Hepatocyte (in vitro differentiated cells): ENCODE data around the gene LCN2. TPM values are rescaled to one million over a fixed set of nuclear protein-coding genes. Genes with fewer than 3 reads are reported as not detected.

Source experiments
- DNase-seq: peaks from one replicate; pipeline ENCODE4 v3.0.0-alpha.2; 2016; ENCODE audit warnings: low spot score
- H2AFZ ChIP-seq: fragments of 200-600 bp; sonication (generic); 2 replicates; pipeline ENCODE4 v1.6.0; 2016; ENCODE audit warnings: antibody characterized with exemption, mild to moderate bottlenecking
- H3K27ac ChIP-seq: fragments of 200-600 bp; sonication (generic); 2 replicates; pipeline ENCODE4 v1.5.1; 2016; ENCODE audit warnings: mild to moderate bottlenecking
- H3K27me3 ChIP-seq: fragments of 200-600 bp; sonication (generic); 2 replicates; pipeline ENCODE4 v1.6.1; 2016
- H3K36me3 ChIP-seq: fragments of 200-600 bp; sonication (generic); replicated peaks from 2 replicates; pipeline ENCODE4 v1.5.1; 2016; ENCODE audit warnings: low read depth; ENCODE audit not compliant: insufficient read depth
- H3K4me1 ChIP-seq: fragments of 200-600 bp; sonication (generic); 2 replicates; pipeline ENCODE4 v1.5.1; 2016; ENCODE audit warnings: mild to moderate bottlenecking, moderate library complexity; ENCODE audit not compliant: insufficient read depth
- H3K4me2 ChIP-seq: fragments of 200-600 bp; sonication (generic); 2 replicates; pipeline ENCODE4 v1.6.0; 2016
- H3K4me3 ChIP-seq: fragments of 200-600 bp; sonication (generic); 2 replicates; pipeline ENCODE4 v1.5.1; 2016; ENCODE audit warnings: mild to moderate bottlenecking
- H3K79me2 ChIP-seq: fragments of 200-600 bp; sonication (generic); 2 replicates; pipeline ENCODE4 v1.6.0; 2017; ENCODE audit warnings: mild to moderate bottlenecking
- H3K9me2 ChIP-seq: fragments of 200-600 bp; sonication (generic); replicated peaks from 2 replicates; pipeline ENCODE4 v1.6.0; 2017; ENCODE audit warnings: mild to moderate bottlenecking; ENCODE audit not compliant: insufficient read depth
- H3K9me3 ChIP-seq: fragments of 200-600 bp; sonication (generic); 2 replicates; pipeline ENCODE4 v1.5.1; 2016; ENCODE audit warnings: low read depth, mild to moderate bottlenecking
- H4K20me1 ChIP-seq: fragments of 200-600 bp; sonication (generic); 2 replicates; pipeline ENCODE4 v1.6.0; 2016; ENCODE audit warnings: mild to moderate bottlenecking; ENCODE audit not compliant: insufficient read depth, poor library complexity, severe bottlenecking
- CTCF ChIP-seq: fragments of 200-600 bp; sonication (generic); IDR thresholded peaks from 2 replicates; pipeline ENCODE4 v1.5.1; 2016; ENCODE audit warnings: antibody characterized with exemption, mild to moderate bottlenecking; ENCODE audit not compliant: poor library complexity
- EZH2 ChIP-seq: fragments of 200-600 bp; sonication (generic); IDR thresholded peaks from 2 replicates; pipeline ENCODE4 v1.6.1; 2016; ENCODE audit warnings: antibody characterized with exemption, mild to moderate bottlenecking, borderline replicate concordance
- EZH2phosphoT487 ChIP-seq: fragments of 200-600 bp; sonication (generic); IDR thresholded peaks from one replicate; pipeline ENCODE4 v1.6.1; 2018; ENCODE audit warnings: antibody characterized with exemption, mild to moderate bottlenecking, low read depth, moderate library complexity; ENCODE audit not compliant: unreplicated experiment, severe bottlenecking
- WGBS: methylation state at CpG from one replicate; pipeline ENCODE4 v1.1.6; 2016; ENCODE audit warnings: low lambda C conversion rate; ENCODE audit errors: missing lambda C conversion rate; 5-methylcytosine and 5-hydroxymethylcytosine counted together
- polyA plus RNA-seq: library from polyadenylated mRNA; unstranded; fragments of >200 nt; fragmentation: Nextera tagmentation; extraction: Ambion mirVana; gene quantifications from 2 replicates; pipeline ENCODE4 v1.2.1, GENCODE V29; 2016
- total RNA-seq: library from RNA; depleted of rRNA; stranded (reverse); fragments of >200 nt; gene quantifications from 2 replicates; pipeline ENCODE4 v1.2.3, GENCODE V29; 2014

LCN2 gene
- total and polyA plus RNA-seq, 2 experiments from 2014 or later = 5.3 to 12.8 TPM

- 93% methylated on average over 5 of the region's 5 CpGs for WGBS
- Histone ChIP-seq H3K4me1 (peaks cover 12% of the 10 kb centered on the region), H3K9me3 (no peaks in the 10 kb centered on the region), H3K4me2 (no peak overlapping the region), H3K27me3 (no peaks in the 10 kb centered on the region), H4K20me1 (no peaks in the 10 kb centered on the region), H3K9me2 (no peaks in the 10 kb centered on the region), H3K36me3 (no peaks in the 10 kb centered on the region), H3K79me2 (peaks cover 18% of the 10 kb centered on the region), H3K27ac (no peak overlapping the region), H2AFZ (no peak overlapping the region), H3K4me3 (no peak overlapping the region)
- no peak for DNase-seq
- no peak for TF ChIP-seq EZH2
- no peak for TF ChIP-seq CTCF
- no peak for TF ChIP-seq EZH2phosphoT487
Measured at GRCh38 chr9:128121466-128121810, 27.8 kb upstream of the LCN2 start.

GRCh38 chr9:128121924-128122808, 27.1 kb upstream of the LCN2 start:
- H3K4me2 ChIP-seq = no peak overlapping the region
- peaks cover 24% of the 10 kb centered on the region for H3K79me2 ChIP-seq
- TF ChIP-seq EZH2 = no peak
- no peak for TF ChIP-seq EZH2phosphoT487
- no peak for TF ChIP-seq CTCF
- no peaks in the 10 kb centered on the region for H3K36me3 ChIP-seq
- H3K4me1 ChIP-seq = peaks cover 13% of the 10 kb centered on the region
- 96% methylated on average over 25 of the region's 27 CpGs for WGBS
- no peak overlapping the region for H2AFZ ChIP-seq
- no peaks in the 10 kb centered on the region for H4K20me1 ChIP-seq
- no peaks in the 10 kb centered on the region for H3K9me3 ChIP-seq
- no peaks in the 10 kb centered on the region for H3K27me3 ChIP-seq
- no peak overlapping the region for H3K27ac ChIP-seq
- H3K4me3 ChIP-seq = no peak overlapping the region
- DNase-seq = no peak
- H3K9me2 ChIP-seq = no peaks in the 10 kb centered on the region

- WGBS = 97% methylated on average over 24 of the region's 24 CpGs
- TF ChIP-seq EZH2phosphoT487 (no peak), EZH2 (no peak), CTCF (no peak)
- no peak for DNase-seq
Measured at GRCh38 chr9:128122809-128123175, 26.5 kb upstream of the LCN2 start.

More at GRCh38 chr9:128122809-128123175, 26.5 kb upstream of the LCN2 start:
- peaks cover 26% of the 10 kb centered on the region for H3K79me2 ChIP-seq
- H3K4me2 ChIP-seq = no peak overlapping the region
- no peak overlapping the region for H3K4me3 ChIP-seq
- H3K36me3 ChIP-seq = no peaks in the 10 kb centered on the region
- H3K4me1 ChIP-seq = peaks cover 13% of the 10 kb centered on the region
- H4K20me1 ChIP-seq = no peaks in the 10 kb centered on the region
- H2AFZ ChIP-seq = no peak overlapping the region
- no peaks in the 10 kb centered on the region for H3K9me3 ChIP-seq
- no peak overlapping the region for H3K27ac ChIP-seq
- H3K9me2 ChIP-seq = no peaks in the 10 kb centered on the region
- H3K27me3 ChIP-seq = no peaks in the 10 kb centered on the region
